Liver (tissue), 9 donors: ENCODE data around the gene UQCRH. TPM values are rescaled to one million over a fixed set of nuclear protein-coding genes. Genes with fewer than 3 reads are reported as not detected.

Source experiments
- DNase-seq: peaks from one replicate; pipeline ENCODE4 v3.0.0-alpha.2; 2017; ENCODE audit warnings: low spot score
- H3K27ac ChIP-seq, 2 donors: one replicate each; pipeline ENCODE4 v1.7.0; 2013; ENCODE audit warnings: inconsistent platforms in 2 of 2, low read length in 2 of 2, control low read depth in 1 of 2, low read depth in 1 of 2, mild to moderate bottlenecking in 1 of 2
- H3K27me3 ChIP-seq, 4 donors: one replicate each; pipeline versions ENCODE4 v1.6.1 to v1.7.0; 2013; ENCODE audit warnings: low read length in 3 of 4, inconsistent platforms in 1 of 4, mild to moderate bottlenecking in 1 of 4, moderate library complexity in 1 of 4; ENCODE audit not compliant: control insufficient read depth in 4 of 4, insufficient read depth in 4 of 4
- H3K36me3 ChIP-seq, 4 donors: one replicate each; pipeline versions ENCODE4 v1.6.1 to v1.7.0; 2013; ENCODE audit warnings: low read length in 3 of 4, mild to moderate bottlenecking in 3 of 4, low read depth in 1 of 4, moderate library complexity in 1 of 4; ENCODE audit not compliant: control insufficient read depth in 4 of 4, insufficient read depth in 3 of 4
- H3K4me1 ChIP-seq, 4 donors: one replicate each; pipeline versions ENCODE4 v1.6.1 to v1.7.0; 2013; ENCODE audit warnings: low read length in 3 of 4, mild to moderate bottlenecking in 3 of 4, moderate library complexity in 1 of 4; ENCODE audit not compliant: control insufficient read depth in 4 of 4, insufficient read depth in 4 of 4
- H3K4me3 ChIP-seq, 3 donors: one replicate each; pipeline versions ENCODE4 v1.6.1 to v1.7.0; 2013; ENCODE audit warnings: low read length in 3 of 3, control low read depth in 1 of 3, low read depth in 1 of 3, mild to moderate bottlenecking in 1 of 3
- H3K9ac ChIP-seq, 2 donors: one replicate each; pipeline ENCODE4 v1.7.0; 2013; ENCODE audit warnings: low read length in 2 of 2, mild to moderate bottlenecking in 2 of 2, moderate library complexity in 2 of 2, control low read depth in 1 of 2, low read depth in 1 of 2
- H3K9me3 ChIP-seq, 4 donors: one replicate each; pipeline versions ENCODE4 v1.6.1 to v1.7.0; 2013; ENCODE audit warnings: low read length in 3 of 4; ENCODE audit not compliant: control insufficient read depth in 4 of 4
- EGR1 ChIP-seq, 2 donors: IDR thresholded peaks; 2 replicates each; pipeline ENCODE4 v1.6.1; 2016 to 2018; ENCODE audit warnings: antibody characterized with exemption in 2 of 2, low read depth in 2 of 2
- FOXA1 ChIP-seq: IDR thresholded peaks from 2 replicates; pipeline ENCODE4 v1.6.1; 2016; ENCODE audit warnings: antibody characterized with exemption
- FOXA2 ChIP-seq: IDR thresholded peaks from 2 replicates; pipeline ENCODE4 v1.6.1; 2016; ENCODE audit warnings: antibody characterized with exemption
- GABPA ChIP-seq, 2 donors: IDR thresholded peaks in 1 of 2; conservative IDR thresholded peaks in 1 of 2; 2 replicates each; pipeline ENCODE4 v1.6.1; 2016; ENCODE audit warnings: antibody characterized with exemption in 2 of 2, mild to moderate bottlenecking in 1 of 2, moderate library complexity in 1 of 2
- HNF4A ChIP-seq, 2 donors: conservative IDR thresholded peaks; 2 replicates each; pipeline ENCODE4 v1.6.1; 2016; ENCODE audit warnings: antibody characterized with exemption in 2 of 2, mild to moderate bottlenecking in 2 of 2
- HNF4G ChIP-seq: IDR thresholded peaks from 2 replicates; pipeline ENCODE4 v1.6.1; 2016; ENCODE audit warnings: antibody characterized with exemption
- JUND ChIP-seq, 2 donors: IDR thresholded peaks; 2 replicates each; pipeline ENCODE4 v1.6.1; 2016; ENCODE audit warnings: antibody characterized with exemption in 2 of 2
- MAX ChIP-seq: IDR thresholded peaks from 2 replicates; pipeline ENCODE4 v1.6.1; 2016; ENCODE audit warnings: antibody characterized with exemption
- NR2F2 ChIP-seq: IDR thresholded peaks from 2 replicates; pipeline ENCODE4 v1.6.1; 2016; ENCODE audit warnings: antibody characterized with exemption
- RAD21 ChIP-seq, 2 donors: IDR thresholded peaks; 2 replicates each; pipeline ENCODE4 v1.6.1; 2016; ENCODE audit warnings: antibody characterized with exemption in 2 of 2, mild to moderate bottlenecking in 2 of 2
- RXRA ChIP-seq, 2 donors: IDR thresholded peaks; 2 replicates each; pipeline ENCODE4 v1.6.1; 2017 to 2018; ENCODE audit warnings: antibody characterized with exemption in 2 of 2, mild to moderate bottlenecking in 1 of 2
- SP1 ChIP-seq: IDR thresholded peaks from 2 replicates; pipeline ENCODE4 v1.6.1; 2018; ENCODE audit warnings: antibody characterized with exemption, mild to moderate bottlenecking
- TAF1 ChIP-seq: conservative IDR thresholded peaks from 2 replicates; pipeline ENCODE4 v1.6.1; 2016; ENCODE audit warnings: antibody characterized with exemption, mild to moderate bottlenecking
- YY1 ChIP-seq: IDR thresholded peaks from 2 replicates; pipeline ENCODE4 v1.6.1; 2016; ENCODE audit warnings: antibody characterized with exemption, mild to moderate bottlenecking
- ZBTB33 ChIP-seq: IDR thresholded peaks from 2 replicates; pipeline ENCODE4 v1.6.1; 2016; ENCODE audit warnings: antibody characterized with exemption
- WGBS: extraction: QIAGEN DNeasy Blood & Tissue Kit; methylation state at CpG from one replicate; pipeline ENCODE4 v1.1.7; 2013; 5-methylcytosine and 5-hydroxymethylcytosine counted together
- polyA plus RNA-seq, 2 donors: library from polyadenylated mRNA; stranded (reverse) in 1 of 2; unstranded in 1 of 2; fragments of 200-250 nt in 1 of 2; fragments of >200 nt in 1 of 2; fragmentation: Nextera tagmentation in 1 of 2; extraction: Ambion mirVana in 1 of 2; gene quantifications; one replicate each; pipeline versions ENCODE4 v1.2.1 to v1.2.3, GENCODE V29; 2013 to 2015
- total RNA-seq, 2 donors: library from RNA; depleted of rRNA; stranded (reverse); fragments of >200 nt; gene quantifications; one replicate each; pipeline ENCODE4 v1.2.3, GENCODE V29; 2014
- TF ChIP-seq, protein P1 (sequence below): IDR thresholded peaks from 2 replicates; pipeline ENCODE4 v1.6.1; 2016; ENCODE audit warnings: antibody characterized with exemption, mild to moderate bottlenecking
- TF ChIP-seq, protein P2 (sequence below): IDR thresholded peaks from 2 replicates; pipeline ENCODE4 v1.6.1; 2016; ENCODE audit warnings: antibody characterized with exemption
- TF ChIP-seq, protein P3 (sequence below): fragments of 150-350 bp; IDR thresholded peaks from 2 replicates; pipeline ENCODE4 v1.5.1; 2017; ENCODE audit warnings: improper control_type of control experiment, low read depth, low read length; ENCODE audit not compliant: missing input control
- donor health status: healthy.
- donor health status: healthy.
- donor health status: healthy.
- donor health status: healthy.
- donor health status: healthy.

The UQCRH gene
- total and polyA plus RNA-seq, 4 donors, result 158 to 220 (median 201) TPM

GRCh38 chr1:46315669-46316403 lies 12.3 kb downstream of the UQCRH start:
- H3K4me1 ChIP-seq, result no peaks in the 10 kb centered on the region
- no peaks in the 10 kb centered on the region for H3K9me3 ChIP-seq

More at GRCh38 chr1:46315669-46316403, 12.3 kb downstream of the UQCRH start:
- Histone ChIP-seq H3K27me3 (no peaks in the 10 kb centered on the region), H3K27ac (no peak overlapping the region), H3K4me3 (no peak overlapping the region), H3K36me3 (peaks cover 4 to 43% (median 29%) of the 10 kb centered on the region in 4 donors), H3K9ac (no peak overlapping the region)
- TF ChIP-seq TAF1, result no peak
- no peak for TF ChIP-seq SP1
- no peak for TF ChIP-seq GABPA (IDR thresholded peaks at IDR 0.05 in 1 of 2, conservative IDR thresholded peaks at IDR 0.05 in 1 of 2)
- TF ChIP-seq FOXA1, result no peak
- no peak for TF ChIP-seq MAX
- TF ChIP-seq HNF4A (conservative IDR thresholded peaks at IDR 0.05), result no peak
- TF ChIP-seq, protein P1, sequence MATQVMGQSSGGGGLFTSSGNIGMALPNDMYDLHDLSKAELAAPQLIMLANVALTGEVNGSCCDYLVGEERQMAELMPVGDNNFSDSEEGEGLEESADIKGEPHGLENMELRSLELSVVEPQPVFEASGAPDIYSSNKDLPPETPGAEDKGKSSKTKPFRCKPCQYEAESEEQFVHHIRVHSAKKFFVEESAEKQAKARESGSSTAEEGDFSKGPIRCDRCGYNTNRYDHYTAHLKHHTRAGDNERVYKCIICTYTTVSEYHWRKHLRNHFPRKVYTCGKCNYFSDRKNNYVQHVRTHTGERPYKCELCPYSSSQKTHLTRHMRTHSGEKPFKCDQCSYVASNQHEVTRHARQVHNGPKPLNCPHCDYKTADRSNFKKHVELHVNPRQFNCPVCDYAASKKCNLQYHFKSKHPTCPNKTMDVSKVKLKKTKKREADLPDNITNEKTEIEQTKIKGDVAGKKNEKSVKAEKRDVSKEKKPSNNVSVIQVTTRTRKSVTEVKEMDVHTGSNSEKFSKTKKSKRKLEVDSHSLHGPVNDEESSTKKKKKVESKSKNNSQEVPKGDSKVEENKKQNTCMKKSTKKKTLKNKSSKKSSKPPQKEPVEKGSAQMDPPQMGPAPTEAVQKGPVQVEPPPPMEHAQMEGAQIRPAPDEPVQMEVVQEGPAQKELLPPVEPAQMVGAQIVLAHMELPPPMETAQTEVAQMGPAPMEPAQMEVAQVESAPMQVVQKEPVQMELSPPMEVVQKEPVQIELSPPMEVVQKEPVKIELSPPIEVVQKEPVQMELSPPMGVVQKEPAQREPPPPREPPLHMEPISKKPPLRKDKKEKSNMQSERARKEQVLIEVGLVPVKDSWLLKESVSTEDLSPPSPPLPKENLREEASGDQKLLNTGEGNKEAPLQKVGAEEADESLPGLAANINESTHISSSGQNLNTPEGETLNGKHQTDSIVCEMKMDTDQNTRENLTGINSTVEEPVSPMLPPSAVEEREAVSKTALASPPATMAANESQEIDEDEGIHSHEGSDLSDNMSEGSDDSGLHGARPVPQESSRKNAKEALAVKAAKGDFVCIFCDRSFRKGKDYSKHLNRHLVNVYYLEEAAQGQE, result no peak
- TF ChIP-seq FOXA2, result no peak
- no peak for TF ChIP-seq RXRA (IDR thresholded peaks at IDR 0.05)
- TF ChIP-seq EGR1 (IDR thresholded peaks at IDR 0.05; ENCODE audit: low read depth in 2 of 2), result no peak
- TF ChIP-seq, protein P2, sequence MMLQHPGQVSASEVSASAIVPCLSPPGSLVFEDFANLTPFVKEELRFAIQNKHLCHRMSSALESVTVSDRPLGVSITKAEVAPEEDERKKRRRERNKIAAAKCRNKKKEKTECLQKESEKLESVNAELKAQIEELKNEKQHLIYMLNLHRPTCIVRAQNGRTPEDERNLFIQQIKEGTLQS, result no peak
- no peak for TF ChIP-seq JUND (IDR thresholded peaks at IDR 0.05)
- TF ChIP-seq NR2F2, result no peak
- TF ChIP-seq HNF4G, result no peak
- TF ChIP-seq, protein P3, sequence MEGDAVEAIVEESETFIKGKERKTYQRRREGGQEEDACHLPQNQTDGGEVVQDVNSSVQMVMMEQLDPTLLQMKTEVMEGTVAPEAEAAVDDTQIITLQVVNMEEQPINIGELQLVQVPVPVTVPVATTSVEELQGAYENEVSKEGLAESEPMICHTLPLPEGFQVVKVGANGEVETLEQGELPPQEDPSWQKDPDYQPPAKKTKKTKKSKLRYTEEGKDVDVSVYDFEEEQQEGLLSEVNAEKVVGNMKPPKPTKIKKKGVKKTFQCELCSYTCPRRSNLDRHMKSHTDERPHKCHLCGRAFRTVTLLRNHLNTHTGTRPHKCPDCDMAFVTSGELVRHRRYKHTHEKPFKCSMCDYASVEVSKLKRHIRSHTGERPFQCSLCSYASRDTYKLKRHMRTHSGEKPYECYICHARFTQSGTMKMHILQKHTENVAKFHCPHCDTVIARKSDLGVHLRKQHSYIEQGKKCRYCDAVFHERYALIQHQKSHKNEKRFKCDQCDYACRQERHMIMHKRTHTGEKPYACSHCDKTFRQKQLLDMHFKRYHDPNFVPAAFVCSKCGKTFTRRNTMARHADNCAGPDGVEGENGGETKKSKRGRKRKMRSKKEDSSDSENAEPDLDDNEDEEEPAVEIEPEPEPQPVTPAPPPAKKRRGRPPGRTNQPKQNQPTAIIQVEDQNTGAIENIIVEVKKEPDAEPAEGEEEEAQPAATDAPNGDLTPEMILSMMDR, result no peak
- no peak for TF ChIP-seq RAD21 (IDR thresholded peaks at IDR 0.05)
- TF ChIP-seq ZBTB33, result no peak
- no peak for TF ChIP-seq YY1
- 95% methylated on average over 3 of the region's 3 CpGs for WGBS
- DNase-seq, result no peak
